HG03045 (cell line): ENCODE data around the gene RECQL.

Experiments used
- ATAC-seq: cut with Tn5 transposase; IDR thresholded peaks from one replicate; pipeline ENCODE4 v1.9.1; 2021; ENCODE audit warnings: mild to moderate bottlenecking, moderate library complexity; ENCODE audit not compliant: unreplicated experiment

Gene RECQL, protein sequence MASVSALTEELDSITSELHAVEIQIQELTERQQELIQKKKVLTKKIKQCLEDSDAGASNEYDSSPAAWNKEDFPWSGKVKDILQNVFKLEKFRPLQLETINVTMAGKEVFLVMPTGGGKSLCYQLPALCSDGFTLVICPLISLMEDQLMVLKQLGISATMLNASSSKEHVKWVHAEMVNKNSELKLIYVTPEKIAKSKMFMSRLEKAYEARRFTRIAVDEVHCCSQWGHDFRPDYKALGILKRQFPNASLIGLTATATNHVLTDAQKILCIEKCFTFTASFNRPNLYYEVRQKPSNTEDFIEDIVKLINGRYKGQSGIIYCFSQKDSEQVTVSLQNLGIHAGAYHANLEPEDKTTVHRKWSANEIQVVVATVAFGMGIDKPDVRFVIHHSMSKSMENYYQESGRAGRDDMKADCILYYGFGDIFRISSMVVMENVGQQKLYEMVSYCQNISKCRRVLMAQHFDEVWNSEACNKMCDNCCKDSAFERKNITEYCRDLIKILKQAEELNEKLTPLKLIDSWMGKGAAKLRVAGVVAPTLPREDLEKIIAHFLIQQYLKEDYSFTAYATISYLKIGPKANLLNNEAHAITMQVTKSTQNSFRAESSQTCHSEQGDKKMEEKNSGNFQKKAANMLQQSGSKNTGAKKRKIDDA

DNA sequence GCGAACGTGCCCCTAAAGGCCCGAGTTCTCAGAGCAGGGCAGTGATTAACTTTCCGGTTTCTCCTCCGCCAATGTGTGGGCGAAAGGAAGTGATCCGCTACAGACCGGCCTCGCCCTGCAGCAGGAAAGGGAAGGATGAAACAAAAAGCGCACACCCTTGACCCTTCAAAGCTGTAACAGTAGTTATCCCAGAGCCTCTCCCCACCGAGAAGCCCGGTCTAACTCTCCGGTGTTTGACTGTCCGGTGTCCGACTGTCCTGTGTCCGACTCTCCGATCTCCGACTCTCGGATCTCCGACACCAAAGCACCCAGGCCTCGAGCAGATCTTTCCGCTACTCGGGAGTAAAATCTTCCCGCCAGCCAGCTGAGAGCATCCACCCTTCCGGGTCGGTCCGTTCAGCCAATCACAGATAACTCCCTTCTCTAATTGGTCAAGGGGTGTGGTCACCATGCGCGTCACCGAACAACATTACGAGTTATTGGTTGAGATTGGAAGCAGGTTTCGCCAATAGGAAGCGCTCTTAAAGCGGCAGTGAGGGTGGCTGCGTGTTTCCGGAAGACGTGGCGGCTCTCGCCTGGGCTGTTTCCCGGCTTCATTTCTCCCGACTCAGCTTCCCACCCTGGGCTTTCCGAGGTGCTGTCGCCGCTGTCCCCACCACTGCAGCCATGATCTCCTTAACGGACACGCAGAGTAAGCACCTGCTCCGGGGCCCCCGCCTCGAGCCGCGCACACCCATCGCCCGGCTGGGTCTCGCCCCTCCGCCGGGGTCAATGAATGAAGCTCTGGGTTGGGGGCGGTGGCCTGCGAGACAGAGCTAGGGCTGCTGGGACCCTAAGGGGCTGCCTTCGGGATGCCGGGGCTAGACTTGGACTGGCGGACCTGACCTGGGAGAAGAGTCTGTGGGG is at the start of gene RECQL, which contains the start of gene GOLT1B:
Gene RECQL, minus strand, starts transcription at position 378 of the 906 bp plus-strand sequence. CDS start 2,065 bp downstream, outside the sequence.
Gene GOLT1B, plus strand, starts transcription at position 532 of the 906 bp plus-strand sequence. Its CDS starts 135 bp downstream, at position 667.
- ATAC-seq, result peak; percentile 99

DNA sequence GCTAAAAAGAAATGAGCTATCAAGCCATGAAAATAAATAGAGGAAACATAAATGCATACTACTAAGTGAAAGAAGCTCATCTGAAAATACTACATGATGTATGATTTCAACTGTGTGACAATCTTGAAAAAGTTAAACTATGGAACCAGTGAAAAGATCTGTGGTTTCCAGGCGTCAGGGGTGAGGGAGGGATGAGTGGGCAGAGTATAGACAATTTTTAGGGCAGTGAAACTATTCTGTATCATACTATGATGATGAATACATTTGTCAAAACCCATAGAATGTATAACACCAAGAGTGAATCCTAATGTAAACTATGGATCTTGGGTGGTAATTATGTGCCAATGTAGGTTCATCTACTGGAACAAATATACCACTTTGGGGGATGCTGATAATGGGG is 46.0 kb upstream of the RECQL start:
- ATAC-seq, result no peak

DNA sequence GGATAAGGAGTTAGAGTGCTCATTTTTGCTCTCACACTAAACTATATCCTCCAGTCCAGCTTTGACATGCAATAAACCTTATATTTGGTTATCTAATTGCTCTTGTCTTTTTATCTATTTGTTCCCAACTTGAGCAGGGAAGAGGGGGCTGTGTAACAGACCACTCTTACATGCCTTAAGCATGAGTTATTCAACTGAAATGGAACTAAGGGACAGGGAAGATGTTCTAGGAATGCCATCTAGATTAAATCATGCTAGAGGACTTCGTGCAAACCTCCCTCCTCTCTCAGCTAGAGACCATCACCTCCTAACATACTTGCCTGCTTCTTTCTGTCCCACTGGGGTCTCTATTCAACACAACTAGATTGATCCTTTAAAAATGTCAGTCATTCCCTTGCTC is 45.3 kb upstream of the RECQL start:
- no peak for ATAC-seq

DNA sequence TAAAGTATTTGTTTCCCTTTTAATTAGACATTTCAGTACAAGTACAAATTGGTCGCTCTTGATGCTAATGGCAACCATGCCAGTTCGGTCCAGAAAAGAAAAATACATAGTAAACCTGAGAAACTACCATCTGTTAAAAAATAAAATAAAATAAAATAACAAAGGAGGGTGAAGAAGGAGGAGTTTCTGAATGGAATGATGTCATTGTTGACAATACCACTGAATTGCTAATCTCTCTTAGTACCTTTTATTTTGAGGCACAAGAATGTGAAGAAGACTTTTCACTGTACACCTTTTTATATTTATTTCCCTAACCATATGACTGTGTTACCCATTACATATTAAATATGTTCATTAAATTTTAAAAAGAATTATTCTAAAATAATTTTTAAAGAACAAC is 44.1 kb upstream of the RECQL start:
- ATAC-seq, result no peak

DNA sequence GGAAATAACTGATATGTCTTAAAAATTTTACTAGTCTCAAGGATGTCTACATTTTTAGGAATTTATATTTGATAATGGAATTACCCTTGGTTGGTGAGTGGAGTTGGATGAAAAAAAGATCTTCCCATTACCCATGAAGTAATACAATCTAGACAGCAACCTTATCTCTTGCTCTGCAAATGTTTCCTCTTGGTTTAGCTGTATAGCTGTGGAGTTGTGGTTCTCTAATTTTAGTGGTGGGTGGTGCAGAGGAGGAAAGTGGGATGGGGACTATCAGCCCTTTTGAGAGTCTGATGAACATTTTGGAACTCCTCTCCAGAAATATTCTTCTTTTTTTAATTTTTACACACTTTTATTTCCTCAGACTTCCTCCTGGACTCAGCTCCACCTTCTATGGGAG is 41.7 kb upstream of the RECQL start:
- no peak for ATAC-seq

DNA sequence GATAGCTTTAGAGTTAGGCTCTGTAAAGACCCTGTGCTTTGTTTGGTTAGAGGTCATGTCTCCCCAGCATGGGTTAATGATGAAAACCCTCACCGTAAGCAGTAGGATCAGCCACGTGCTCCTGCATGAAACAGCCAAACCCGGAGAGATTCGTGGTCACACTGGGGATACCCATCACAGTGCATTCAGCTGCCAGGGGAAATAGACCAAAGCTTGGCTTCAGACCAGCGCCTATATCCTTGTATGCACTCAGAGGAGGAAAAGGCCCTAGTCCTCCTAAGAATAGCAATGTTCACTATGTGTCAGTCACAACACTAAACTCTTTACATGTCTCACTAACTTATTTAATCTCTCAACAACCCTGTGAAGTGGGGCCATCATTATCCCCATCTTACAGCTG is 41.0 kb upstream of the RECQL start:
- no peak for ATAC-seq

DNA sequence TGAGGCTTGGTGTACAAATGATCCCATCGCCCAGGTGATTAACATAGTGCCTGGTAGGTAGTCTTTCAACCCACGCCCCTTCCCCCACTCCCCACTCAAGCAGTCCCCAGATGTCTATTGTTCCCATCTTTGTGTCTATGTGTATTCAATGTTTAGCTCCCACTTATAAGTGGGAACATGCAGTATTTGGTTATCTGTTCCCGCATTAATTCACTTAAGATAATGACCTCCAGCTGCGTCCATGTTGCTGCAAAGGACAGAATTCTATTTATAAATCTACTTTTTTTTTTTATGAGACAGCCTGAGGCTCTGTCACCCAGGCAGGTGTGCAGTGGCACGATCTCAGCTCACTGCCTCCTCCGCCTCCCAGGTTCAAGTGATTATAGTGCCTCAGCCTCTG is 40.3 kb upstream of the RECQL start:
- ATAC-seq, result no peak

DNA sequence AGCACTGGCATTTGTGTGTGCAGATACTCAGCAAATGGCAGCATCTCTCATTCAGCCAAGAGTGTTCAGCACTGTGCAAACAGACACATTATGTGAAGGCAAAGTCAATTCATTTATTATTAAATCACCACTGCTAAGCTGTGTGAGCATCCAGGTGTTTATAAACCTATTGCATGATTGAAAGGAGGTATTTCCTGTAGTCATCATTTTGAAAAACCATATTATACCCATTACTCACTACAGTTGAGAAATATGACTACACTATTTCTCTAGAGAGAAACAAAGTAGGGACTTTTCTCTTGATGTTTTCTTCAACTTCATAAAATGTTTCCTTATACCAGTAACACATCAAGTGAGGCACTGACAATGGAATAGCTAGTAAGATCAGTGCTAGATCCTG is 38.4 kb upstream of the RECQL start:
- no peak for ATAC-seq

DNA sequence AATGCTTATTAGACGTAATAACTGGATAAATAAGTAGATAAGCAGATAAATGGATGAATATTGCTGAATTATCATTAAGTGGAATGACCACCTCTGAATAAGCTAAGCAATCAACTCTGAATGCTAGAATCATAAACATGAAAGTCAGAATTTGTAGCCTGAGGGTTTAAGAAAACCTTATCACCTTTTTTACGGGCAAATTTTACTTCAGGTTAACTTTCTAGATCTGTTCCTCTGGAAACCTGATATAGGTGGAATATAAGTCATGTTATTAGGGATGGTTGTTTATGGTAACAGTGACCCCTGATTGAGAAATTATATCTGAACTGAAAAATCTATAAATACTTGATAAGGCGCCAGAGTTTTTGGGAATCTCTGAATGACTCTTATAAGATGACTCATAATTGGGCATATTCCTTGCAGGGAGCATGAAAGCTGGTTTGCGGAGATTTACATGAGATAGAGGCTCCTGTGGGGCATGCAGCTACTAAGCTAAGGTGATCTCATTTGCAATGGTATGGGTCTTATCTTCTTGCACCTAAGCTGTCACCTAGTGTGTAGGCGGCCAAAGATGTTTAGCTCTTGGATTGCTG is 36.7 kb upstream of the RECQL start:
- ATAC-seq, result no peak

DNA sequence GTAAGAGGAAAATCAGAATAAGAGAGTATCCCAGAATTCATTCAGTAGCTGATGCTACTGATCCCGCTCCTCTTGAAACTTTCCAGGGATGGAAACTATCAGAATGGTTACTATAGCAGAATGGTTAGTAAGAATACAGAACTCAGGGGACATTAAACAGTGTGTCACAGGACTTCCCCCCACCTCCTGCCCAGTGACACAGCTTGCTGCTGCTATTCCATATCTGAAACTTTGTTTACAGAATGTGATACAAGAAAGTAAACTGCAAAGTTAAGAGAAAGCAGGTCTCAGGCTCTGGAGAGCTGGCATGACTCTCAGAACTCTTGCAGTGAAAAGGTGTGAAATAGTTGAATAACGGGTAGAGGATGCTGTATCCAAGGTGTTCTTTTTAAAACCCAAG is 28.0 kb upstream of the RECQL start:
- no peak for ATAC-seq

DNA sequence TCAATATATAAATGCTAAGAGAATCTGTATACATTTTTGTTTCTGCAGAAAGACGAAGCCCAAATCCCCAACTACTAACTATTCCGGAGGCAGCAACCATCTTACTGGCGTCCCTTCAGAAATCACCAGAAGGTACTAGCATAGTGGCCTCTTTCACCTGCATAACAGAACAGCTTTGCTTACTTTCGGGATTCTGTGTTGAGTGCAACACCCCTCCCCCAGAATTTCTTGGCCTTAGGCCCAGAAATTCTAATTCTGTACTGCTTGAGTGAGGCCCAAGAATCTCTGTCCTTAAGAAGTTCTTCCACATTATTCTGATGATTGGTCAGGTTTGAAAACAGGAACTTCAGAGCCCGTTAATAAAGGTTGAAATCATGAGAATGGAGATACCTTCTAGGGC is 27.5 kb upstream of the RECQL start:
- no peak for ATAC-seq

DNA sequence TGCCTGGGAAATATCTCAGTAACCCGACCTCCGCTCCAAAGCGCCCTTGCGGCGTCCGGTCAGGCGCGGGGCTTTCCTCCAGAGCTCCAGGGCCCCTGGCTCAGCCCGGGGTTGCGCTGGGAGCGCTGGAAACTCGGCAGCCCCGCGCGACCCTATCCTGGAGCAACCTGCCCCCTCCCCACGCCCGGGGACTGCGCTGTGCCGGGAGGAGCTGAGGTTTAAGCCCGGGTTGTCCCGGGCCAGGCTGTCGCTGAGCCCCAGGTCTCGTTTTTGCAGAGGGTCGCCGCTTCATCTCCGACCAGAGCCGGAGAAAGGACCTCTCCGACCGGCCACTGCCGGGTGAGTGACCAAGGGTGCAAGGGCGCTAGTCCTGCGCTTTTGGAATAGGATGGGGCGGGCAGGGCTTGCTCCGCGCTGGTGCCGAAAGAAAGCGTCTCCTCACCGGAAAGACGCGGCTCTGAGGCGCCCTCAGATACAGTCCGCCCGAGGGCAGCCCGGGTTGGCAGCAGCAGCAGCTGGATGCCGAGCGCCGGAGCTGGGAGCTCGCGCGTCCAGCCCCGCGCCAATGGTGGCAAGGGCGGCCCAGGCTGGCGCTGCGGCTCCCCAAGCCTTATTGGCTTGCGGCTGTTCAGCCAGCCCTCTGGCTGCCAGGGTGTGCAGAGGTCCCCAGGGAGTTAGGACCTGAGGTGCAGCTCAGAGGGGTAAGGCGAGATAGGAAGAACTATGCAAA is 26.2 kb upstream of the RECQL start:
- ATAC-seq, result peak; percentile 95

DNA sequence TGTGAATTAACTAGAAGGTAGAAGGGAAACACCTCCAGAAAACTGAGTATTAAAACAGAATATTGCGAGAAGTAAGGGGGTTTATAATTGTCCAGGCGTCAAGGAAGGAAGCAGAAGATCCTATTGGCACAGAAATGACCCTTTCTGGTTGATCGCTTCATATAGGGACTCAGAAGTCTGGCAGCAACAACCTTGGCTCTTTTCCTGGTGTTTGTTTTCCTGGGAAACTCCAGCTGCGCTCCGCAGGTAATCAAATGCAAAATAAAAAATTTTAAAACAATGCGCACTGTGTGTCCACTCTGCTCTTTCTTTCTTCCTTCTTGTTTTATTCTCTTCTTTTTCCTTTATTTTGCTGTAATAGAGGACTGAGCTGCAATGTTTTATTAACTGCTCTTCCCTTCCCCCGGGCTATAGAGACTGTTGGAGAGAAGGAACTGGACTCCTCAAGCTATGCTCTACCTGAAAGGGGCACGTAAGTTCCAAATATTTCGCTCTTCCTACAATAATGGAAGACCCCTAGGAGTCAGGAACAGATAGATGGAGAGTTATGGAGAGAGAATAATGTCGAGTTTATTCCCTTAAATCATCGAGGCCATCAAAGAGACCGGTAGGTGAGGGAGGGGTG is 25.4 kb upstream of the RECQL start:
- ATAC-seq, result no peak

DNA sequence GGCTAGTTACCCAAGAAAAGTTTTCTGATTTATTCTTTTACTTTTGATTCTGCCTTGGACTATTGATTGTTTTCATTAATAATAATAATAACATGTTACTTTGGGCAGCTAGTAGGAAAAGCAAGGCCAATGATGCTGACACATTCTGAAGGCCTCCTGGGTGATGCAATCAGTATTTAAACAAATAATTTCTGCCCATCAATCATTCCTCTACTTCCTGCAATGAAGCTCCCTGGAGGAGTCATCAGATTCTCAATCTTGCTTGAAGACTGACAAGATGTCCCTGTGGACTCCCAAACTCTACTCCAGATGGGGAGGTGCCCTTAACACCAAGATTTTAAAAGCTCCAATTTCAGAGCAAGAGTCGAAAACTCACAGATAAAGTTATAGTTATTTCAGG is 24.6 kb upstream of the RECQL start, which contains the start of gene SPX:
Gene SPX, plus strand, starts transcription at position 244 of the 400 bp plus-strand sequence. CDS start 177 bp downstream, outside the sequence.
- no peak for ATAC-seq

DNA sequence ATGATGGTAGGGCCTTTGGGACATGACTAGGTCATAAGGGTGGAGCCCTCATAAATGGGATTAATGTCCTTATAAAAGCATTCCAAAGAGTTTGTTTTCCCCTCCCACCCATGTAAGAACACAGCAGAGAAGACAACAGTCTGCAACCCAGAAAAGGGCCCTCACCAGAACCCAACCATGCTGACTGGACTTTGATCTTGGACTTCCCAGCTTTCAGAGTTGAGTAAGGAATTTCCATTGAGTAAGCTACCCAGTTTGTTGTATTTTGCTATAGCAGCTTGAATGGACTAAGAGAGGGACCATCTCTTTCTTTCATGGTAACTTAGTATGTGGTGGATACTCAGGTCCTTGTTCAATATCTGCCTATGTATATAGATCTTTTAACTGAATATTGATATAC is 21.7 kb upstream of the RECQL start:
- no peak for ATAC-seq

DNA sequence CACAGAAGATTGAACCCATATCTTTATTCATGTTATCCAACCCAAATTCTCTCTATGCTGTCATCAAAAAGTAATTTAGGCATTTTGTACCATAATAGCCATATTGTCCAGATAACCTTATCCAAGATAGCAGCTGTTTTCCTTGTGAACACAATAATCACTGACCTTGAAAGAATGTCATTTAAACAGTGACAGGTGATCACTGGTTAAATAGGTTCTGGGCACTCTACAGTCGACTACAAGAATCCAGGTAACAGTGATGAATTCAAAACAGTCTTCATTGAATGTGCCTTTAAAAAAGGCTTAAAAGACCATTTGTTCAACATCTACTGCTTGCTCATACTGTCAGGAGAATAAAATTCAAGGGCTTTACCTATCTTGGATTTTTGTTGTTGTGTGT is 20.1 kb upstream of the RECQL start:
- ATAC-seq, result no peak

DNA sequence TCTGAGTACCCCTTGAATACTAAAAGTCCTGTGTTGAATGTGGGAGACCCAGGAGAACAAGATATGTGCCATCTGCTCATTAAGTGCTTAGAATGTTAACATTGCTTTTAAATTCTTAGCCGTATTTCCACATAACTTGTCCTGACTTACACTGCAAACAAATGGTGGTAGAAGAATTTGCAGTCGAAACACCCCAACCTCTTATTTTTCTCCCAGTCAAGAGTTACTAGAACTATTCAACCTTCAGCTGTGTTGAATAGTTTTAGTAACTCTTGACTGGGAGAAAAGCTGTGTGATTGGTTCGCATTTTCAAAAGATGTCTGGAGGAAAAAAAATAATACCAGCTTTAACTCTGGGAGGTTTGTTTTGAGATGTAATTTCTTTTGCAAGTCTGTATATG is 17.0 kb upstream of the RECQL start:
- no peak for ATAC-seq

DNA sequence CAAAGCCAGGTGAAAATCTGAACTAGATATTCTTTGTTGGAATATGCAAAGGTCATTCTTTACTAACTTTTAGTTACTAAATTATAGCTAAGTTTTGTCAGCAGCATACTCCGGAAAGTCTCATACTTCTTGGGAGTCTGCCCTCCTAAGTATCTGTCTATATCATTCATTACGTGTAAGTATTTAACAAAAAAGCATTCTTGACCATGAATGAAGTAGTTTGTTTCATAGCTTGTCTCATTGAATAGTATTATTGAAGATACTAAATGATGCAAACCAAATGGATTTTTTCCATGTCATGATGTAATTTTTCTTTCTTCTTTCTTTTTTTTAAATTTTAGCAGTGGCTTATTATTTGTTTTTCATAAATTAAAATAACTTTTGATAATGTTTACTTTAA is 14.8 kb upstream of the RECQL start:
- no peak for ATAC-seq

DNA sequence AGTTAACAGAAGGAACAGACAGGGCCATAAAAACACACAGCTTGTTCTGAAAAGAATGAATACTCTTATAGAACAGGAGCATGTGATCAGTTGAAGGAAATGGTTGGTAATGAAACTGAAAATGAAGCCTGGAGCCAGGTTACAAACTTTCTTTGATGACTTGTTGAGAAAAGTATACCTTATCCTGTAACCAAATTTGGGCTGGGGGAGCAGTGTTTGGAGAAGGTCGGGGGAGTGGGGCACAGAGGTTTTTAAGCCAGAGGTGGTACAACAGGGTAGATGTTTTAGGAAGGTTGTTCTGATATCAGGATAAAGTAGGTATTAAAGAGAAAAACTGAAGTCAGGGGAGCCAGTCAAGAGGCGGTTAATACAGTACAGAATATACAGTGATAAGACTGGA is 8.3 kb upstream of the RECQL start:
- ATAC-seq, result peak; percentile 84

DNA sequence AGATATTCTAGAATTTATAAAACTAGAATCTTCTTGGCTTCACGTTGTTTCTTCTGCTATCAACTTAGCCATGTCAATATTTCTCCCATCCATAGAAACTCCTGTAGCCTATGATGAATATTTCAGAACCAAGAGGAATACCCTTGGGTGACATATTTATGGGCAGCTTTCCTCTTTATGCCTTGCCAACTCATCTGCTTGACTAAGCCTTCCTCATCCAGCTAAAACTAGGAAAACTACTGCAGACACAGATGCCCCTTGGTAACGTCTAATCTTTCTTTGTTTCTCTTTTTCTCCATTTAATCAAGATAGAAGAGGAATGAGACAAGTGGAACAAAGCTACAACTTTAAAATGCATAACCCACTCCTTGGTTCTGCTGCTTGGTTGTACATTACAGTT is 6.4 kb upstream of the RECQL start:
- no peak for ATAC-seq
